Measurements from ENCODE around the gene TENM4. TPM values are rescaled to one million over a fixed set of nuclear protein-coding genes. Genes with fewer than 3 reads are reported as not detected.

Gene TENM4
- polyA plus RNA-seq, 1 of the 3 experiments (the other 2 are of a cell fraction): 16.7 TPM

DNA sequence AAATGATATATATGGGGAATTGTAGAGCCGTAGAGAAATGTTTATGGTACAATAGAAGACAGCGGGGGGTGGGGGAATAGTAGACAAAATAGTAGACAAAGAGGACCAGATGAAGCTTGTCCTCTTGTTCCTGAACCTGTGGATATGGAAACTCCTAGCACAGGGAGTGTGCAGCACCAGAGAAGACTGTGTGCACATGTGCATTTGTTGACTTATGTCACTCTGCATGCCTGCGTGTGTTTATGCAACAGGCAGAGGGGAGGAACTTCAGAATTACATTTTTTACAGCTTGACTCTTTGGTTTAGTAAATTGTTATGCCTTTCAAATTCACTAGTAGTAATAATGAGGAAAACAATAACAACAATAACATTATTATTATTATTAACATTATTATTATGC is 36.0 kb downstream of the TENM4 start:
- peaks cover 0 to 8% of the 10 kb centered on the region in 2 experiments; a peak in 2 of 4 replicates for H3K4me1 ChIP-seq (ENCODE audit: control insufficient read depth in 1 of 2, insufficient read depth in 2 of 2, low read depth in 1 of 2, low read length in 1 of 2)
- H3K9ac ChIP-seq: no peak overlapping the region
- H4K20me1 ChIP-seq (ENCODE audit: insufficient read depth): no peaks in the 10 kb centered on the region
- ChIA-PET CTCF (interaction anchor here (2.7 kb wide), 1 partner anchor 17 kb away, joined by 7 read pairs; no protein-coding TSS in a partner anchor), POLR2A (no interaction called here)
- H3K27me3 ChIP-seq (ENCODE audit: insufficient read depth): no peaks in the 10 kb centered on the region
- peaks cover 57% of the 10 kb centered on the region; the same call in 1 of the 2 replicates for H3K79me2 ChIP-seq (ENCODE audit: insufficient read depth)
- 82% methylated on average over 3 of the region's 3 CpGs for WGBS (ENCODE audit: low lambda C conversion rate)
- H2AFZ ChIP-seq (ENCODE audit: low read depth): no peak overlapping the region
- no peaks in the 10 kb centered on the region for H3K9me2 ChIP-seq
- no peak overlapping the region for H3K4me3 ChIP-seq (ENCODE audit: low read depth in 2 of 2, low read length in 1 of 2)
- H3K36me3 ChIP-seq (replicated peaks in 1 of 2; ENCODE audit: control insufficient read depth in 1 of 2, insufficient read depth in 2 of 2, low read length in 1 of 2): no peaks in the 10 kb centered on the region
- no peak overlapping the region for H3K27ac ChIP-seq (ENCODE audit: low read depth in 2 of 2, low read length in 1 of 2)
- no peaks in the 10 kb centered on the region for H3F3A ChIP-seq (replicated peaks; ENCODE audit: insufficient read depth)
- TF ChIP-seq JUND (IDR thresholded peaks at IDR 0.05) (no peak), MEF2A (IDR thresholded peaks at IDR 0.05; ENCODE audit: borderline replicate concordance, low read depth) (no peak), USF2 (IDR thresholded peaks at IDR 0.05; ENCODE audit: borderline replicate concordance, low read depth, low read length) (no peak), RXRA (IDR thresholded peaks at IDR 0.05; ENCODE audit: borderline replicate concordance, low read depth) (no peak), MXI1 (IDR thresholded peaks at IDR 0.05; ENCODE audit: low read depth, low read length) (no peak), RAD21 (IDR thresholded peaks at IDR 0.05; ENCODE audit: low read length) (no peak), EZH2phosphoT487 (IDR thresholded peaks at IDR 0.05; ENCODE audit: borderline replicate concordance, low read depth) (no peak), YY1 (IDR thresholded peaks at IDR 0.05; ENCODE audit: low read depth) (no peak), RFX5 (IDR thresholded peaks at IDR 0.05; ENCODE audit: low read length) (no peak), FOXM1 (IDR thresholded peaks at IDR 0.05; ENCODE audit: low read depth) (no peak)
- TF ChIP-seq, protein P1, sequence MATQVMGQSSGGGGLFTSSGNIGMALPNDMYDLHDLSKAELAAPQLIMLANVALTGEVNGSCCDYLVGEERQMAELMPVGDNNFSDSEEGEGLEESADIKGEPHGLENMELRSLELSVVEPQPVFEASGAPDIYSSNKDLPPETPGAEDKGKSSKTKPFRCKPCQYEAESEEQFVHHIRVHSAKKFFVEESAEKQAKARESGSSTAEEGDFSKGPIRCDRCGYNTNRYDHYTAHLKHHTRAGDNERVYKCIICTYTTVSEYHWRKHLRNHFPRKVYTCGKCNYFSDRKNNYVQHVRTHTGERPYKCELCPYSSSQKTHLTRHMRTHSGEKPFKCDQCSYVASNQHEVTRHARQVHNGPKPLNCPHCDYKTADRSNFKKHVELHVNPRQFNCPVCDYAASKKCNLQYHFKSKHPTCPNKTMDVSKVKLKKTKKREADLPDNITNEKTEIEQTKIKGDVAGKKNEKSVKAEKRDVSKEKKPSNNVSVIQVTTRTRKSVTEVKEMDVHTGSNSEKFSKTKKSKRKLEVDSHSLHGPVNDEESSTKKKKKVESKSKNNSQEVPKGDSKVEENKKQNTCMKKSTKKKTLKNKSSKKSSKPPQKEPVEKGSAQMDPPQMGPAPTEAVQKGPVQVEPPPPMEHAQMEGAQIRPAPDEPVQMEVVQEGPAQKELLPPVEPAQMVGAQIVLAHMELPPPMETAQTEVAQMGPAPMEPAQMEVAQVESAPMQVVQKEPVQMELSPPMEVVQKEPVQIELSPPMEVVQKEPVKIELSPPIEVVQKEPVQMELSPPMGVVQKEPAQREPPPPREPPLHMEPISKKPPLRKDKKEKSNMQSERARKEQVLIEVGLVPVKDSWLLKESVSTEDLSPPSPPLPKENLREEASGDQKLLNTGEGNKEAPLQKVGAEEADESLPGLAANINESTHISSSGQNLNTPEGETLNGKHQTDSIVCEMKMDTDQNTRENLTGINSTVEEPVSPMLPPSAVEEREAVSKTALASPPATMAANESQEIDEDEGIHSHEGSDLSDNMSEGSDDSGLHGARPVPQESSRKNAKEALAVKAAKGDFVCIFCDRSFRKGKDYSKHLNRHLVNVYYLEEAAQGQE (IDR thresholded peaks at IDR 0.05; ENCODE audit: low read depth, low read length): no peak
- TF ChIP-seq, protein P2, sequence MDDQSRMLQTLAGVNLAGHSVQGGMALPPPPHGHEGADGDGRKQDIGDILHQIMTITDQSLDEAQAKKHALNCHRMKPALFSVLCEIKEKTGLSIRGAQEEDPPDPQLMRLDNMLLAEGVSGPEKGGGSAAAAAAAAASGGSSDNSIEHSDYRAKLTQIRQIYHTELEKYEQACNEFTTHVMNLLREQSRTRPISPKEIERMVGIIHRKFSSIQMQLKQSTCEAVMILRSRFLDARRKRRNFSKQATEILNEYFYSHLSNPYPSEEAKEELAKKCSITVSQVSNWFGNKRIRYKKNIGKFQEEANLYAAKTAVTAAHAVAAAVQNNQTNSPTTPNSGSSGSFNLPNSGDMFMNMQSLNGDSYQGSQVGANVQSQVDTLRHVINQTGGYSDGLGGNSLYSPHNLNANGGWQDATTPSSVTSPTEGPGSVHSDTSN (IDR thresholded peaks at IDR 0.05): no peak
- TF ChIP-seq, protein P3, sequence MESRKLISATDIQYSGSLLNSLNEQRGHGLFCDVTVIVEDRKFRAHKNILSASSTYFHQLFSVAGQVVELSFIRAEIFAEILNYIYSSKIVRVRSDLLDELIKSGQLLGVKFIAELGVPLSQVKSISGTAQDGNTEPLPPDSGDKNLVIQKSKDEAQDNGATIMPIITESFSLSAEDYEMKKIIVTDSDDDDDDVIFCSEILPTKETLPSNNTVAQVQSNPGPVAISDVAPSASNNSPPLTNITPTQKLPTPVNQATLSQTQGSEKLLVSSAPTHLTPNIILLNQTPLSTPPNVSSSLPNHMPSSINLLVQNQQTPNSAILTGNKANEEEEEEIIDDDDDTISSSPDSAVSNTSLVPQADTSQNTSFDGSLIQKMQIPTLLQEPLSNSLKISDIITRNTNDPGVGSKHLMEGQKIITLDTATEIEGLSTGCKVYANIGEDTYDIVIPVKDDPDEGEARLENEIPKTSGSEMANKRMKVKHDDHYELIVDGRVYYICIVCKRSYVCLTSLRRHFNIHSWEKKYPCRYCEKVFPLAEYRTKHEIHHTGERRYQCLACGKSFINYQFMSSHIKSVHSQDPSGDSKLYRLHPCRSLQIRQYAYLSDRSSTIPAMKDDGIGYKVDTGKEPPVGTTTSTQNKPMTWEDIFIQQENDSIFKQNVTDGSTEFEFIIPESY (IDR thresholded peaks at IDR 0.05; ENCODE audit: borderline replicate concordance, low read depth): no peak
- no peak overlapping the region for H3K4me2 ChIP-seq
- no peaks in the 10 kb centered on the region for H3K9me3 ChIP-seq
- no peak for DNase-seq

All from SK-N-SH (cell line).